ENCODE measurements around the gene DPP9. TPM values are rescaled to one million over a fixed set of nuclear protein-coding genes. Genes with fewer than 3 reads are reported as not detected.
A peak's percentile ranks its signal among the peaks of the same experiment; 100 is the strongest.

The DPP9 gene
- total RNA-seq, 4 donors from 2014 or later = 32.0 to 50.7 (median 42.9) TPM

GRCh38 chr19:4636761-4637160, 86.9 kb downstream of the DPP9 start:
- no peaks in the 10 kb centered on the region for H3K9me3 ChIP-seq
- H3K4me3 ChIP-seq (replicated peaks in 1 of 3) = no peak overlapping the region
- TF ChIP-seq CTCF (IDR thresholded peaks at IDR 0.05) = no peak
- no peak for TF ChIP-seq POLR2A (IDR thresholded peaks at IDR 0.05)
- H3K4me1 ChIP-seq = peaks cover 8 to 16% of the 10 kb centered on the region in 2 donors
- intact Hi-C loops (cut with DNase I) = loop anchor here (5.0 kb wide), 2 partner anchors 59 to 79 kb away; partner anchors contain the start of gene SEMA6B
- 64 to 66% methylated on average over 5 to 8 of the region's 8 CpGs for WGBS, 2 donors
- H3K27ac ChIP-seq = no peak overlapping the region
- no peaks in the 10 kb centered on the region for H3K27me3 ChIP-seq
- no peak for DNase-seq
- no peaks in the 10 kb centered on the region for H3K36me3 ChIP-seq

GRCh38 chr19:4636151-4636717, 87.4 kb downstream of the DPP9 start:
- intact Hi-C loops (cut with DNase I) = loop anchor here (5.0 kb wide), 2 partner anchors 59 to 79 kb away; partner anchors contain the start of gene SEMA6B
- H3K4me1 ChIP-seq = peaks cover 8 to 16% of the 10 kb centered on the region in 2 donors

GRCh38 chr19:4635754-4636116, 87.9 kb downstream of the DPP9 start:
- WGBS, 2 donors = 20 to 25% methylated on average over 7 of the region's 13 CpGs

More at GRCh38 chr19:4636151-4636717, 87.4 kb downstream of the DPP9 start:
- H3K4me3 ChIP-seq (replicated peaks in 1 of 3) = peak overlapping the region in 1 of 3 donors; percentile 29
- no peaks in the 10 kb centered on the region for H3K27me3 ChIP-seq
- peak; percentile 59 to 99 (median 84) for TF ChIP-seq CTCF (IDR thresholded peaks at IDR 0.05)
- TF ChIP-seq POLR2A (IDR thresholded peaks at IDR 0.05) = no peak
- H3K9me3 ChIP-seq = no peaks in the 10 kb centered on the region
- WGBS, 2 donors = 0% methylated on average over 6 to 10 of the region's 43 CpGs
- DNase-seq = peak; percentile 43 to 46
- no peaks in the 10 kb centered on the region for H3K36me3 ChIP-seq
- no peak overlapping the region for H3K27ac ChIP-seq

GRCh38 chr19:4633140-4633967, 90.3 kb downstream of the DPP9 start:
- peak; percentile 29 to 35 for DNase-seq
- Histone ChIP-seq H3K9me3 (no peaks in the 10 kb centered on the region), H3K4me3 (replicated peaks in 1 of 3) (no peak overlapping the region), H3K27me3 (no peaks in the 10 kb centered on the region), H3K27ac (no peak overlapping the region), H3K4me1 (peaks cover 2 to 13% of the 10 kb centered on the region in 2 donors), H3K36me3 (no peaks in the 10 kb centered on the region)
- TF ChIP-seq CTCF (IDR thresholded peaks at IDR 0.05) = peak; percentile 29 to 65 (median 42)
- no peak for TF ChIP-seq POLR2A (IDR thresholded peaks at IDR 0.05)
- intact Hi-C loops (cut with DNase I) = no loop called here
- WGBS, 2 donors = 40 to 54% methylated on average over 14 of the region's 14 CpGs

More at GRCh38 chr19:4635754-4636116, 87.9 kb downstream of the DPP9 start:
- TF ChIP-seq POLR2A (IDR thresholded peaks at IDR 0.05) = no peak
- TF ChIP-seq CTCF (IDR thresholded peaks at IDR 0.05) = no peak
- no peak for DNase-seq
- intact Hi-C loops (cut with DNase I) = loop anchor here (5.0 kb wide), 2 partner anchors 58 to 78 kb away; partner anchors contain the start of gene SEMA6B
- peaks cover 8 to 16% of the 10 kb centered on the region in 2 donors for H3K4me1 ChIP-seq
- H3K9me3 ChIP-seq = no peaks in the 10 kb centered on the region
- peak overlapping the region in 1 of 3 donors; percentile 29 for H3K4me3 ChIP-seq (replicated peaks in 1 of 3)
- H3K27ac ChIP-seq = no peak overlapping the region
- no peaks in the 10 kb centered on the region for H3K27me3 ChIP-seq
- H3K36me3 ChIP-seq = no peaks in the 10 kb centered on the region

Small RNA genes lying within 50 kb of the gene (microRNA-seq; reads per million reads assigned to microRNA genes)
- gene MIR7-3 = not detected

Small RNA genes lying within 50 kb of the gene (small RNA-seq; reads per million reads assigned to genes)
- not detected for gene MIR7-3

Other genes with a start within 250 kb of the DPP9 start
- 1 to 10 TPM; 1.3 to 6.6 (median 3.7) TPM for gene PLIN4, start 205.4 kb downstream of the DPP9 start, total RNA-seq
- 10 to 100 TPM in 1 of 4 donors, 1 to 10 TPM in 3; 4.1 to 12.1 (median 7.8) TPM for gene PLIN5, start 188.6 kb downstream of the DPP9 start, total RNA-seq
- 1 to 10 TPM in 2 of 4 donors, under 1 TPM in 1, not detected in 1; 0.56 to 2.7 (median 2.0) TPM for gene LRG1, start 183.8 kb downstream of the DPP9 start, total RNA-seq
- gene SEMA6B, start 164.2 kb downstream of the DPP9 start, total RNA-seq = 1 to 10 TPM; 1.2 to 9.1 (median 4.2) TPM
- 1 to 10 TPM; 3.8 to 9.5 (median 7.8) TPM for gene TNFAIP8L1, start 84.3 kb downstream of the DPP9 start, total RNA-seq
- gene MYDGF, start 53.5 kb downstream of the DPP9 start, total RNA-seq = 10 to 100 TPM; 48.0 to 72.6 (median 65.2) TPM
- 10 to 100 TPM; 11.3 to 21.0 (median 15.8) TPM for gene FEM1A, start 67.9 kb upstream of the DPP9 start, total RNA-seq
- gene TICAM1, start 107.9 kb upstream of the DPP9 start, total RNA-seq = 1 to 10 TPM; 5.2 to 7.0 (median 6.3) TPM
- gene PLIN3, start 143.8 kb upstream of the DPP9 start, total RNA-seq = 10 to 100 TPM; 24.4 to 41.3 (median 38.0) TPM
- gene ARRDC5, start 179.1 kb upstream of the DPP9 start, total RNA-seq = not detected
- gene UHRF1, start 185.7 kb upstream of the DPP9 start, total RNA-seq = under 1 TPM; 0.11 to 0.71 (median 0.41) TPM
- gene KDM4B, start 245.3 kb upstream of the DPP9 start, total RNA-seq = 10 to 100 TPM; 44.3 to 87.2 (median 75.8) TPM

Measured in thyroid gland (tissue), 4 donors.